Tibial artery (tissue), 4 donors: ENCODE data around the gene CABLES2.

Experiments
- DNase-seq, 2 donors: peaks; one replicate each; pipeline ENCODE4 v3.0.0-alpha.2; 2019
- H3K27ac ChIP-seq, 2 donors: fragments of 200-600 bp; sonication (generic) in 1 of 2; 1 replicate in 1 of 2; 2 replicates in 1 of 2; pipeline ENCODE4 v1.5.1; 2018 to 2019; ENCODE audit warnings: mild to moderate bottlenecking in 1 of 2
- H3K27me3 ChIP-seq, 2 donors: fragments of 200-600 bp; sonication (generic) in 1 of 2; one replicate each; pipeline versions ENCODE4 v1.5.1 to v1.6.0; 2016 to 2019
- H3K36me3 ChIP-seq, 3 donors: fragments of 200-600 bp; sonication (generic) in 2 of 3; one replicate each; pipeline ENCODE4 v1.5.1; 2016 to 2019; ENCODE audit warnings: mild to moderate bottlenecking in 2 of 3
- H3K4me1 ChIP-seq, 4 donors: fragments of 200-600 bp; sonication (generic) in 2 of 4; 1 replicate in 3 of 4; 2 replicates in 1 of 4; pipeline ENCODE4 v1.5.1; 2016 to 2019
- H3K4me3 ChIP-seq, 2 donors: fragments of 200-600 bp; sonication (generic) in 1 of 2; 1 replicate in 1 of 2; 2 replicates in 1 of 2; pipeline ENCODE4 v1.5.1; 2018 to 2019; ENCODE audit warnings: mild to moderate bottlenecking in 2 of 2
- H3K9me3 ChIP-seq, 3 donors: fragments of 200-600 bp; sonication (generic) in 1 of 3; one replicate each; pipeline ENCODE4 v1.5.1; 2016 to 2019
- CTCF ChIP-seq, 2 experiments: fragments of 200-600 bp in 1 of 2; fragments of 450-650 bp in 1 of 2; IDR thresholded peaks; one replicate each; pipeline ENCODE4 v1.5.1; 2017 to 2019; ENCODE audit warnings: antibody characterized with exemption in 2 of 2, mild to moderate bottlenecking in 1 of 2, moderate library complexity in 1 of 2
- intact Hi-C: fragments of 100-400 bp; cut with DNase I; formaldehyde crosslinking; loops from one replicate; pipeline ENCODE4 v1.15.0; 2023; ENCODE audit warnings: low total_unique reads

CABLES2 gene

DNA sequence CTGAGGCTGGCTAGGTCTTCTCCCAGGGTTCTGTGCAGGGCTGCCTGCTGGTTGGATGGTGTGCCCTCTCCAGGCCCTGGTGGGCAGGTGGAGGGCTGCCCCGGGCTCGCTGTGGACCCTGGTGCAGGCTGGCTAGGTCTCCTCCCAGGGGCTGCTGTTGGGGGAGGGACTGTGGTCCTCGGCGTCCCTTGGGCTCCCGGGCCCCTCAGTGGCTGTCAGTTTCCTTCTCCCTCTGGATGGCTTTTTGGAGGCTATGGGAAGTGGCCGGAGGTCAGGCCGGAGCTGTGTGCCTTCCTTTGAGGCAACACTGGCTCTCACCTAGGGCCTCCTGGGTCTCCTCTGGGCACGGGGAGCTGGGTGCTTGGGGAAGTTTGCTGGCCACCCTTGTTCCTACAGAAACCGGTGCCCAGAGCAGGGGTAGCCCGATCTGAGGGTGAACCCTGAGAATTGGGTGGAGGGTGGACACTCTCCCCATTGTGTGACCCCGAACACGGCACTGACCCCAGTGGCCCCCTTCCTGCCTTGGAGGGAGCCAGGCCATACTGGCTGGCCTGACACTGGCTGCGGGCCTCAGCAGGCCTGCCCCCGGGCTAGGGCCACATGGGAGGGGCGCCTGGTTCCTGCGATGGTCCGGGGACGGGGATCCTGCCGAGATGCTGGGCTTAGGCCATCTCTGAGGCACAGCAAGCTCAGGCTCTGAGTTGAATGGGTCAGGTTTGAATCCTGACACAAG lies 3.8 kb upstream of the CABLES2 start:
- DNase-seq: no peak

GRCh38 chr20:62409931-62410745 lies 3.1 kb upstream of the CABLES2 start:
- H3K27me3 ChIP-seq: peaks cover 0 to 42% of the 10 kb centered on the region in 2 donors
- H3K36me3 ChIP-seq: no peaks in the 10 kb centered on the region
- H3K9me3 ChIP-seq: no peaks in the 10 kb centered on the region
- no peak overlapping the region for H3K4me3 ChIP-seq
- TF ChIP-seq CTCF (IDR thresholded peaks at IDR 0.05): no peak
- DNase-seq: no peak
- H3K4me1 ChIP-seq: peaks cover 0 to 55% (median 27%) of the 10 kb centered on the region in 4 donors
- intact Hi-C loops: loop anchor here (5.0 kb wide), 1 partner anchor 382 kb away; no protein-coding TSS in a partner anchor
- H3K27ac ChIP-seq: no peak overlapping the region

More for the DNA sequence above, 3.8 kb upstream of the CABLES2 start:
- Histone ChIP-seq H3K9me3 (no peaks in the 10 kb centered on the region), H3K4me1 (peaks cover 0 to 47% (median 19%) of the 10 kb centered on the region in 4 donors), H3K36me3 (no peaks in the 10 kb centered on the region), H3K27me3 (peaks cover 0 to 50% of the 10 kb centered on the region in 2 donors), H3K27ac (no peak overlapping the region), H3K4me3 (no peak overlapping the region)
- no peak for TF ChIP-seq CTCF (IDR thresholded peaks at IDR 0.05)
- intact Hi-C loops: loop anchor here (5.0 kb wide), 1 partner anchor 381 kb away; no protein-coding TSS in a partner anchor

GRCh38 chr20:62409086-62409853 lies 2.2 kb upstream of the CABLES2 start:
- peaks cover 0 to 62% (median 31%) of the 10 kb centered on the region in 4 donors for H3K4me1 ChIP-seq
- H3K4me3 ChIP-seq: no peak overlapping the region
- no peak for TF ChIP-seq CTCF (IDR thresholded peaks at IDR 0.05)
- H3K27ac ChIP-seq: no peak overlapping the region
- DNase-seq: no peak
- intact Hi-C loops: no loop called here
- H3K9me3 ChIP-seq: no peaks in the 10 kb centered on the region
- H3K27me3 ChIP-seq: peaks cover 0 to 36% of the 10 kb centered on the region in 2 donors
- no peaks in the 10 kb centered on the region for H3K36me3 ChIP-seq

- Histone ChIP-seq H3K4me1 (peaks cover 0 to 62% (median 31%) of the 10 kb centered on the region in 4 donors), H3K27ac (no peak overlapping the region), H3K27me3 (peaks cover 0 to 36% of the 10 kb centered on the region in 2 donors), H3K9me3 (no peaks in the 10 kb centered on the region), H3K4me3 (no peak overlapping the region), H3K36me3 (peaks cover 0 to under 1% (median 0%) of the 10 kb centered on the region in 3 donors)
- intact Hi-C loops: no loop called here
- DNase-seq: no peak
- no peak for TF ChIP-seq CTCF (IDR thresholded peaks at IDR 0.05)
These were observed 1.6 kb upstream of the CABLES2 start for GRCh38 chr20:62408640-62409039.

- H3K4me1 ChIP-seq: peaks cover 0 to 62% (median 31%) of the 10 kb centered on the region in 4 donors
- no peak for DNase-seq
- no peak overlapping the region for H3K4me3 ChIP-seq
- H3K27me3 ChIP-seq: peaks cover 0 to 36% of the 10 kb centered on the region in 2 donors
- H3K36me3 ChIP-seq: peaks cover 0 to 6% (median 0%) of the 10 kb centered on the region in 3 donors
- H3K9me3 ChIP-seq: no peaks in the 10 kb centered on the region
- intact Hi-C loops: no loop called here
- no peak for TF ChIP-seq CTCF (IDR thresholded peaks at IDR 0.05)
- H3K27ac ChIP-seq: no peak overlapping the region
These were observed 970 bp upstream of the CABLES2 start for GRCh38 chr20:62408055-62408454.
